HG02870 (cell line): ENCODE data around the gene RRP8.
A peak's percentile ranks its signal among the peaks of the same experiment; 100 is the strongest.

Source experiments
- ATAC-seq: cut with Tn5 transposase; IDR thresholded peaks from one replicate; pipeline ENCODE4 v1.9.1; 2021; ENCODE audit warnings: mild to moderate bottlenecking, moderate library complexity; ENCODE audit not compliant: unreplicated experiment

RRP8 gene

GRCh38 chr11:6604790-6605189 is 1.4 kb upstream of the RRP8 start:
- ATAC-seq: no peak

DNA sequence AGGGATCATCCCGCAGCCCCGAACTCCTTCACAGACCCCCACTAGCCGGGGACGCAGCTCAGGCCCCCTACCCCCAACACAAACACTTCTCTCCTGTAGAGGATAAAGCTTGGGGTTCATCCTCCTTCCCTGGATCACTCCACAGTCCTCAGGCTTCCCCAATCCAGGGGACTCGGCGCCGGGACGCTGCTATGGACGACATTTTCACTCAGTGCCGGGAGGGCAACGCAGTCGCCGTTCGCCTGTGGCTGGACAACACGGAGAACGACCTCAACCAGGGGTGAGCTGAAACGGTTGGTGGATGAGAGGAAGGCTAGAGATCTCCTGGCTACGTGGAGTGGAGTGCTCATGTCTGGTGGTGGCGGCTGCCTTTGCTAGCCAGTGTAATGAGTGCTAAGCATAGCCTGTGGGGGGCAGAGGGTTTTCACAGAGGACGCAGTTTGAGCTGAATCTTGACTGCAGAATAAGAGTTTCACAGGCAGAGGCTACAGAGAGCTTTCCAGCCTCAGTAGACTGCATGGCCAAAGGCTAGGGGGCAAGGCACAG is 738 bp upstream of the RRP8 start:
- ATAC-seq: peak; percentile 39

GRCh38 chr11:6602096-6602940 is 1.1 kb downstream of the RRP8 start:
- no peak for ATAC-seq

- no peak for ATAC-seq
Observed at GRCh38 chr11:6601041-6601461, 2.4 kb downstream of the RRP8 start.

- no peak for ATAC-seq
Observed at GRCh38 chr11:6599881-6600390, 3.5 kb downstream of the RRP8 start.

DNA sequence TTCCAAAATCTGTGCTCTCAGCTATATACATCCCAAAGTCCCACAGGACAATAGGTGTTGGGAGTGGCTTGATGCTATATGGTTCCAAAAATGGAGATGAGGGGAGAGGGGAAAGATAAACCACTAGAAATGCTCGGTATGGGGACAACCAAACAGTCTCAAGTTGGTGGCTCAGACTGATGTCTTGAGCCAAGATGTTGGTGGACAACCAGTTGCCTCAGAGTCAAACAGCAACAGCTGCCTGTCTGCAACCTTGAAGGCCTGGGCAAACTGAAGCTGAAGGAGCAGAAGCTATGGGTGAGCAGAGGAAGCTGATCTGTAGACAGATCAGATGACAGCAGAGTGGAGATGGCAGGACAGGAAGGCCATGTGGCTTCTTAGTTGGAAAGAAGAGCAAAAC is 4.0 kb downstream of the RRP8 start:
- ATAC-seq: no peak

DNA sequence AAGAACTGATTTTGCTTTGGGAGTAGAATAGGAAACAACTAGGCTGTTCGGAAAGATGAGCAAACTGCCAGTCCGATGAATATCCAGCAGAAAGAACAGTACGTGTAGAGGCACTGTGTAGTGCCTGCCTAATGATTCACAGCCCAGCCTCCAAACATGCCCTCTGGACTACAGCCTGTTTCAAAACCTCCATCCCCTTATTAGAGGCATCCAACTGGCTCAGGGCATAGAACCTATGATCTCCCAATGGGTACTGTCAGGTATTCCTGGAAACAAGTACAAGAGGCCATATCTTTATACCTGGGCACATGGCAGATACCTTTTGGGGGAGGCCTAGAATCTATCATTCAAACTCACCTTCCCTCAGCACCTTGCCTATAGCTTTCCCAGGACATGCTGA is 4.9 kb downstream of the RRP8 start:
- ATAC-seq: no peak

GRCh38 chr11:6596239-6596877 is 7.1 kb downstream of the RRP8 start:
- no peak for ATAC-seq

DNA sequence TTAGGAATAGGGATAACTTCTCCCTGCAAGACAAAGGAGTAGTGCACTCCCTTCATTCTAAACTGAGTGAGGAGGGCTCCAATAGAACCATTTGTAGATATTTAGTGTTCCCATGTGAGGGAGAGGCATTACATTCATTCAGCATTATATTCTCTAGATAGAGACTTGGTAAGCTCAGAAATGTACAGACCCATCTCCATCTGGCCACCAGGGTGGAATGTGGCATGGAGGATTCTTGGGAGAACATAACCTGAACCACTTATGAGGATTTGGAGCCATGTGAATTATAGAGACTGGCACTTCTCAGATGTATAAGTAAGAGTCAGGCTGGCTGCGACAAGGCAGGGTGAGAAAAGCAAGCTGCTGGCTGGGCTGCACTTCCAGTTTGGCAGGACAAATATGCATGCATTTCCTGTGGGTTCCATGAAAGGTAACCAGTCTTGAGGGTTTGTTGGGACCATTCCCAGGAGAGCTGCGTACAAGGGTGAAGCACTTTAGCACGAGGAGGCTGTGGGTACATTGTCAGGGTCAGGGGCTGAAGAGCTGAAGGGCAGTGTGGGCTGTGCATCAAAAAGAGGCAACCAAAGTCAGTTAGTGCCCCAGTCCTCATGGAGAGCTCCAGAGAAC is 9.2 kb downstream of the RRP8 start:
- ATAC-seq: no peak

- ATAC-seq: no peak
Observed at GRCh38 chr11:6588018-6588417, 15.4 kb downstream of the RRP8 start.

DNA sequence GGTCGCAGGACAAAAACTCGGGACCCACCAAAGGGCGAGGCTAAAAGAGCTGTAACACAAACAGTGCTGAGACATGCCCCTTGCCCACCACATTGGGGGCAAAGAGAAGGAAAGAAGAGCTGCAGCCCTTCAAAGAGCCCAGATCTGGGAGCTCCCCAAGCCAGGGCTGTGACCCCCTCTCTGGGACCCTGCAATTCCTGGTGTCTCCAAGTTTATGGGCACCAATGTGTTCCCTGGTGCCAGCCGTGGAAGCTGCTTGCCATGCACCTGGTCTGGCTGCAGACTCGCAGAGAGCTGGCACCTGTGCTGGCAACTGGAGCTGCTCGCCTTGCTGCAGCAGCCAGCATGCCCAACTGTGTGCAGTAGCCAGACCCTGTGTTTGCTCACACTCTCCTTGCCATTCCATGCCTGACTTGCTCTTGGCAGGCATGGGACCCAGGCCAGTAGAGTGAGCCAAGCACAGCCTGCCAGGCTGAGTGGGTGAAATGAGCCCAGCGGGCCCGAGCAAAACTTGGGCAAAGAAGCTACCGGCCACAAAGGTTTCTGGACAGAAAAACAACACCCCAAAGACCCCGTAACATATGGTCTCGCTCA is 16.0 kb downstream of the RRP8 start:
- no peak for ATAC-seq

DNA sequence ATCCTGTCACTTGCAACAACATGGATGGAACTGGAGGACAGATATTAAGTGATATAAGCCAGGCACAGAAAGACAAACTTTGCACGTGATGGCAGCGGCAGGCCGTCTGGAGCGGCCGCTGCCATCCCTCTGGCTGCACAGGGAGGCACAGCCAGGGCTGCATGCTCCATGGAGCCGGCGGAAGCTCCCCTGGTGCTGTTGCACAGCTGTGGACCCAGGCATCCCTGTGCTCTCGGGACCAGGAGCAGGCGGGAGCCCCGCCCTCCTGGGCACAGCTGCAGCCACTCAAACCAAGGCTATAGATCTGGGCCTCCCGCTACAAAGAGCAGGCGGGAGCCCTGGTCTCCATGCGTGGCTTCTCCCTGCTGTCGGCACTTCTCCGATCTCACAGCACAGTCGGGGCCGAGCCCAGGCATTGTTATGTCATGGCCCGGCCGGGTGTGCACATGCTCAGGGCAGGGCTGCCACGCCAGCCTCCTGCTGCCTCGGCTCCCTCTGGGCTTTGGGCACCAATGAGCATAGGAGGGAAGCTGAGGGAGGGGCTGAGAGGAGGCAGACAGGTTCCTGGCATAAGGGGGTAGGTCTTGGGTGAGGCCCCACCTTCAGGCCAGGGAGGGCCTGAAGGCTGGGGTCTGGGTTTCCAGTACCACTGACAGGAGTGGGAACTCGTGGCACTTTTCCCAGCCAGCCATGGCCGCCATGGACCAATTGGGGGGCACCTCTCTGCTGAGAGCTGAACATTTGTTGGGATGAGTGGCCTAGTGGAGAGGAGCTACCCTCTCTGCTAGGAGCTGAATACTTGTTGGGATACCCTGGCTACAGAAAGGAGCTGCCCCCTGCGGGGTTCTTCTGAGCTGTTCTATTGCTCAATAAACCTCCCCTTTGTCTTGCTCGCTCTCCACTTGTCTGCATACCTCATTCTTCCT is 16.7 kb downstream of the RRP8 start:
- ATAC-seq: no peak

- no peak for ATAC-seq
Observed at GRCh38 chr11:6584528-6584927, 18.9 kb downstream of the RRP8 start.

- ATAC-seq: no peak
Observed at GRCh38 chr11:6583584-6583983, 19.8 kb downstream of the RRP8 start.

DNA sequence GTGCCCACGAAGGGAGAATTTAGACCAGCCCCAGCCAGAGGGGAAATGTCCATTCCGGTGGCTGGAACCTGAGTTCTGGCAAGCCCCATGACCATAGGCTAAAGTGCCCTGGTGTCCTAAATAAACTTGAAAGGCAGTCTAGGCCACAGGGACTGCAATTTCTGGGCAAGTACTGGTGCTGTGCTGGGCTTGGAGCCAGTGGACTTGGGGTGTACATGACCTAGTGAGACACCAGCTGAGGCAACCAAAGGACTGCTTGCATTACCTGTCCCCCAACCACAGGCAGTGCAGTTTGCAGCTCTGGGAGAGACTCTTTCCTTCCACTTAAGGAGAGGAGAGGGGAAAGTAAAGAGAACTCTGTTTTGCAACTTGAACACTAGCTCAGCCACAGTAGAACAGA is 23.7 kb downstream of the RRP8 start:
- no peak for ATAC-seq

DNA sequence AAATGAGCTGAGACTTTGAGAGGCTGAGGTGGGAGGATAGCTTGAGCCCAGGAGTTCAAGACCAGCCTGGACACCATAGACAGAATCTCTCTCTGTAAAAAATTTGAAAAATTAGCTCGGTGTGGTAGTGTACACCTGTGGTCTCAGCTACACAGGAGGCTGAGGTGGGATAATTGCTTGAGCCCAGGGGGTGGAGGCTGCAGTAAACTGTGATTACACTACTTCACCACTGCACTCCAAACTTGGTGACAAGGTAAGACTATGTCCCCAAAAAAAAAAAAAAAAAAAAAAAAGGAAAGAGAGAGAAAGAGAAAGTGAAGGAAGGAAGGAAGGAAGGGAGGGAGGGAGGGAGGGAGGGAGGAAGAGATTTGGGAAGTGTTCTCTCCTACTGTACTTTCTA is 25.3 kb downstream of the RRP8 start:
- no peak for ATAC-seq

DNA sequence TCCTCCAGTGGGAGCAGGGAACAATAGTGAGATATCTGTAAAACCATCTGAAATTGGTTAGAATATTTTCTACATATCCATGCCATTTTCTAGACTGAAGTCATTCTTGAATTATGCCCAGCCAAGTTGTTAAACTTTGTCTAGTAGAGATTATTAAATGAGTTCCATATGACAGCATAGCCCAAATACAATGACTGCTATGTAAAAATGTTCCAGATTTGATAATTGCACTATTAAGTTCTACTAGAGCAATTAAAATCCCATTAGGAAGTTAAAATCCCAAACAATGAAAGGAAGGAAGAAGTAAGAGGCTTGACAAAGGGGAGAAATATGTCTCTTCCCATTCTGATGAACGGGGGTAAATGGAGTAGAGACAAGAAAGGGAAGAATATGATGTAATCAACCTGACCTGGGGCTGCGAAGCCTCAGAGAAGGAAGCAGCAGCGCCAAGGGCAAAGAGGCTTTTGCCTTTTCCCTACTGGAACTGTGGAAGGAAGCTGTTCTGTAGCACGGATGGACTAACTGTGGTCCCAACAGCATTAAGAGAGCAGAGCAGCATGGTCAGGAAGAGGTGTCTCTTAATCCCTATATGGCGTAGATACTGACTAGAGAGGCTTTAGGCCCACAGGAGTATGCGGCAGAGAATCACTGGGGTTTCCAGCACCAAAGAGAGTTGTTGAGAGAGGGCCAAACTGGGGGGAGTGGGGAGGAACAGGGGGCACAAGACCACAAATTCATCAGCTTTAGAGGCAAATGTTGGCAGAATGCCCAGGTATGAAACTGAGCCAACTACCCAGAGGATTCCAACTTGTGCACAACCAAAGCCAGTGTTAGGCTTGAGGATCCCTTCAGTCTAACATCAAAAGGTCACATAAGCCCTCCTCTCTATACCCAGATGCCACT is 26.7 kb downstream of the RRP8 start:
- no peak for ATAC-seq

GRCh38 chr11:6574816-6575715 is 28.4 kb downstream of the RRP8 start:
- no peak for ATAC-seq
